Hair follicle dermal papilla cell (primary cell): Measurements from ENCODE around the gene BZW2. TPM values are rescaled to one million over a fixed set of nuclear protein-coding genes. Genes with fewer than 3 reads are reported as not detected.

Experiments
- total RNA-seq: library from RNA; depleted of rRNA; stranded (reverse); fragments of >200 nt; gene quantifications from 2 replicates; pipeline ENCODE4 v1.2.3, GENCODE V29; 2012

Gene BZW2
- 40.6 and 41.1 TPM in 2 replicates for total RNA-seq

GRCh38 chr7:16645593-16646471 lies at the start of gene BZW2, which contains the start of gene ANKMY2:
Gene BZW2, plus strand, starts transcription at chr7:16646181. Its CDS starts 19,263 bp downstream, at chr7:16665444.
Gene ANKMY2, minus strand, starts transcription at chr7:16645754. Its CDS starts 181 bp downstream, at chr7:16645573.

GRCh38 chr7:16753102-16753931 lies 107.3 kb downstream of the BZW2 start, which contains the start of gene TSPAN13:
Gene TSPAN13, plus strand, starts transcription at chr7:16753755. Its CDS starts 213 bp downstream, at chr7:16753968.

Other genes starting within 250 kb of the BZW2 start
- gene CRPPA, start 224.6 kb upstream of the BZW2 start, total RNA-seq = 2.1 and 2.9 TPM in 2 replicates
- gene SOSTDC1, start 180.4 kb upstream of the BZW2 start, total RNA-seq = 0.32 and 0.73 TPM in 2 replicates
- gene LRRC72, start 119.4 kb upstream of the BZW2 start, total RNA-seq = not detected in 2 replicates
- gene ANKMY2, start 427 bp upstream of the BZW2 start, total RNA-seq = 25.8 and 26.0 TPM in 2 replicates
- 1.1 and 2.4 TPM in 2 replicates for gene TSPAN13, start 107.6 kb downstream of the BZW2 start, total RNA-seq
- gene AGR2, start 158.8 kb downstream of the BZW2 start, total RNA-seq = not detected in 2 replicates
- gene AGR3, start 235.8 kb downstream of the BZW2 start, total RNA-seq = not detected in 2 replicates